ENCODE data around the gene RFNG. TPM values are rescaled to one million over a fixed set of nuclear protein-coding genes. Genes with fewer than 3 reads are reported as not detected.
A peak's percentile ranks its signal among the peaks of the same experiment; 100 is the strongest.

Gene RFNG
- total RNA-seq, 1 experiment from 2014 or later, result 31.5 TPM

DNA sequence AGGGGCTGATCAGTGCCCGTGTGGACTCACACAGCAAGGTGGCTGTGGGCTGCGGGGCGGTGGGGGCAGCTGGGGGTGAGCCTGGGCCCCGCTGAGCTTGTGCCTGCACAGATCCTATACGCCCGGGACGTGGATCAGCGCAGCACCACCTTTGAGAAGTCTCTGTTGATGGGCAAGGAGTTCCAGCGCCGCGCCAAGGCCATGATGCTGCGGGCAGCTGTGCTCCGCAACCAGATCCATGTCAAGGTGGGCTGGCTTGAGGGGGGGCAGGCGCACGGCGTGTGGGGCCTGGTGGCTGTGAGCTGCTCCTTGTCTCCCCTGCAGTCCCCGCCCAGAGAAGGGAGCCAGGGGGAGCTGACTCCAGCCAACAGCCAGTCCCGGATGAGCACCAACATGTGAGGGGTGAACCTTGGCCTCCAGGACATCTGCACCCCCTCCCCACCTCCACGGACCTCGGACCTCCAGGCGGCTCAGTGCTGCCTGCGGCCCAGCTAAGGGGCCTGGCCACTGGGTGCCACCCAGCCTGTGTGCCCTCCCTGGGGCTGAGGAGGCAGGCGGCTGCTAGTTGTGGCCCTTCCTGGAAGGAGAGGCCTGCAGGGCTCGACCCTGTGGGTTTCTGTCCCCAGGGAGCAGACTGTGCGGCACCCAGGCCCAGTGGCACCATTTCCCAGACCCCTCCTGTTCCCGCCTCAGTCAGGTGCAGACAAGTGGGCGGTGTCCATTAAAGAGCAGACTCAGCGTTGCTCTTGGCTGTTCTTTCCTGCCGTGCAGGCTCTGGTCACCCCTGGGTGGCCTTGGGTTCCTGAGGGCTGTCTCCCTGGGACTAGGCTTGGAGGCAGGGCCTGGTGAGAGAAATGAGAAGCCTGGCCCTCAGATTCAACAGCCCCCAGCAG, 5.4 kb upstream of the RFNG start:
- DNase-seq (ENCODE audit: low spot score), result no peak
- TF ChIP-seq, protein P1, sequence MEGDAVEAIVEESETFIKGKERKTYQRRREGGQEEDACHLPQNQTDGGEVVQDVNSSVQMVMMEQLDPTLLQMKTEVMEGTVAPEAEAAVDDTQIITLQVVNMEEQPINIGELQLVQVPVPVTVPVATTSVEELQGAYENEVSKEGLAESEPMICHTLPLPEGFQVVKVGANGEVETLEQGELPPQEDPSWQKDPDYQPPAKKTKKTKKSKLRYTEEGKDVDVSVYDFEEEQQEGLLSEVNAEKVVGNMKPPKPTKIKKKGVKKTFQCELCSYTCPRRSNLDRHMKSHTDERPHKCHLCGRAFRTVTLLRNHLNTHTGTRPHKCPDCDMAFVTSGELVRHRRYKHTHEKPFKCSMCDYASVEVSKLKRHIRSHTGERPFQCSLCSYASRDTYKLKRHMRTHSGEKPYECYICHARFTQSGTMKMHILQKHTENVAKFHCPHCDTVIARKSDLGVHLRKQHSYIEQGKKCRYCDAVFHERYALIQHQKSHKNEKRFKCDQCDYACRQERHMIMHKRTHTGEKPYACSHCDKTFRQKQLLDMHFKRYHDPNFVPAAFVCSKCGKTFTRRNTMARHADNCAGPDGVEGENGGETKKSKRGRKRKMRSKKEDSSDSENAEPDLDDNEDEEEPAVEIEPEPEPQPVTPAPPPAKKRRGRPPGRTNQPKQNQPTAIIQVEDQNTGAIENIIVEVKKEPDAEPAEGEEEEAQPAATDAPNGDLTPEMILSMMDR (conservative IDR thresholded peaks at IDR 0.05; ENCODE audit: low read depth, low read length), result no peak
- TF ChIP-seq EZH2 (IDR thresholded peaks at IDR 0.05; ENCODE audit: borderline replicate concordance, low read depth, low read length, poor library complexity, severe bottlenecking), result no peak
- H3K9me3 ChIP-seq (ENCODE audit: low read depth, low read length, poor library complexity, severe bottlenecking), result no peaks in the 10 kb centered on the region
- TSS peak; percentile 38 for BruUV-seq (replicated peaks)
- no peaks in the 10 kb centered on the region for H3K27me3 ChIP-seq (replicated peaks; ENCODE audit: insufficient read depth, low read depth, low read length, poor library complexity)
- H3K4me1 ChIP-seq (ENCODE audit: insufficient read depth, low read length, poor library complexity, severe bottlenecking), result peaks cover 9% of the 10 kb centered on the region
- H3K36me3 ChIP-seq (ENCODE audit: insufficient read depth, low read length, poor library complexity, severe bottlenecking), result peaks cover 65% of the 10 kb centered on the region
- no peak overlapping the region for H3K27ac ChIP-seq (ENCODE audit: low read depth, low read length, poor library complexity, severe bottlenecking)
- intact Hi-C loops (cut with micrococcal nuclease; ENCODE audit: unreplicated experiment), result no loop called here
- POLR2A ChIA-PET (ENCODE audit: low non-redundant PET), result no interaction called here
- H3K4me3 ChIP-seq (ENCODE audit: low read depth, low read length, poor library complexity, severe bottlenecking), result no peak overlapping the region
- CTCF ChIA-PET, result no interaction called here

DNA sequence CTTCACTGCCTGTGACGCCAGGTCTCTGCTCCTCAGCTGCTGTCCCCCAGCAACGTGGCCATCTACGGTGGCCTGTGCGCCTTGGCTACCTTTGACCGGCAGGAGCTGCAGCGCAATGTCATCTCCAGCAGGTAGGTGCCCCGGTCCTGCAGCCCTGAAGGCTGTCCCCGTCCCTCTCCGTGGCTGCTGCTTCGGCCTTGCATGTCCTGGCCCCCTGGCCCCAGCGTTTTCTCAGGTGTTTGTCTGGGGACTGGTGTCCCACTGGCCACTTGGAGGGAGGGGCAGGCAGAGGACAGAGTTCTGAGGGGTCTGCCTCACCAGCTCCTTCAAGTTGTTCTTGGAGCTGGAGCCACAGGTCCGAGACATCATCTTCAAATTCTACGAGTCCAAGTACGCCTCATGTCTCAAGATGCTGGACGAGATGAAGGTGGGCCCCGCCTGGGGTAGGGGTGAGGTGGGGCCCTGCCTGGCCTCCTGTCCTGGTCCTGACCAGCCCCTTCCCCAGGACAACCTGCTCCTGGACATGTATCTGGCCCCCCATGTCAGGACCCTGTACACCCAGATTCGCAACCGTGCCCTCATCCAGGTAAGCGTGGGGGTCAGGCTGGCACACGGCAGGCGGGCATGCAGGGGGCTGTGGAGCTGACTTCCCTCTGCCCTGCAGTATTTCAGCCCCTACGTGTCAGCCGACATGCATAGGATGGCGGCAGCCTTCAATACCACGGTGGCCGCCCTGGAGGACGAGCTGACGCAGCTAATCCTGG, 4.5 kb upstream of the RFNG start:
- intact Hi-C loops (cut with micrococcal nuclease; ENCODE audit: unreplicated experiment), result no loop called here

More for the DNA sequence above, 4.5 kb upstream of the RFNG start:
- ChIA-PET CTCF (interaction anchor here (0.6 kb wide), 1 partner anchor 150 kb away, joined by 4 read pairs; no protein-coding TSS in a partner anchor), POLR2A (ENCODE audit: low non-redundant PET) (no interaction called here)
- Histone ChIP-seq H3K27me3 (replicated peaks; ENCODE audit: insufficient read depth, low read depth, low read length, poor library complexity) (no peaks in the 10 kb centered on the region), H3K9me3 (ENCODE audit: low read depth, low read length, poor library complexity, severe bottlenecking) (no peaks in the 10 kb centered on the region), H3K4me3 (ENCODE audit: low read depth, low read length, poor library complexity, severe bottlenecking) (no peak overlapping the region), H3K36me3 (ENCODE audit: insufficient read depth, low read length, poor library complexity, severe bottlenecking) (peaks cover 60% of the 10 kb centered on the region), H3K27ac (ENCODE audit: low read depth, low read length, poor library complexity, severe bottlenecking) (no peak overlapping the region), H3K4me1 (ENCODE audit: insufficient read depth, low read length, poor library complexity, severe bottlenecking) (peaks cover 9% of the 10 kb centered on the region)
- no TSS peak for BruUV-seq (replicated peaks)
- no peak for TF ChIP-seq EZH2 (IDR thresholded peaks at IDR 0.05; ENCODE audit: borderline replicate concordance, low read depth, low read length, poor library complexity, severe bottlenecking)
- TF ChIP-seq, protein P1 (conservative IDR thresholded peaks at IDR 0.05; ENCODE audit: low read depth, low read length), result no peak
- DNase-seq (ENCODE audit: low spot score), result no peak

Data from A673 (cell line).